ENCODE measurements around the gene FAXC.

The FAXC gene

GRCh38 chr6:99250476-99250875, 99.0 kb downstream of the FAXC start:
- H3K4me3 ChIP-seq (ENCODE audit: low read depth, low read length), result no peak overlapping the region
- no peak for TF ChIP-seq POLR2A (IDR thresholded peaks at IDR 0.05; ENCODE audit: extremely low read depth, insufficient read length)
- DNase-seq (ENCODE audit: low read depth), result no peak

DNA sequence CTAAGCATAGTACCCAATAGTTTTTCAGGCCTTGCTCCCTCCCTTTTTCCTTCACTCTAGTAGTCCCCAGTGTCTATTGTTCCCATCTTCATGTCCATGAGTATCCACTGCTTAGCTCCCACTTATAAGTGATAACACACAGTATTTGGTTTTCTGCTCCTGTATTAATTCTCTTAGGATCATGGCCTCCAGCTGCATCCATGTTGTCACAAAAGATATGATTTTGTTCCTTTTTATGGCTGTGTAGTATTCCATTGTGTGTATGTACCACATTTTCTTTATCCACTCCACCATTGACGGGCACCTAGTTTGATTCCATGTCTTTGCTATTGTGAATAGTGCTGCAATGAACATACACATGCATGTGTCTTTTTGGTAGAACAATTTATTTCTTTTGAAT, 102.9 kb downstream of the FAXC start:
- no peak for DNase-seq (ENCODE audit: low read depth)
- TF ChIP-seq, protein P1, sequence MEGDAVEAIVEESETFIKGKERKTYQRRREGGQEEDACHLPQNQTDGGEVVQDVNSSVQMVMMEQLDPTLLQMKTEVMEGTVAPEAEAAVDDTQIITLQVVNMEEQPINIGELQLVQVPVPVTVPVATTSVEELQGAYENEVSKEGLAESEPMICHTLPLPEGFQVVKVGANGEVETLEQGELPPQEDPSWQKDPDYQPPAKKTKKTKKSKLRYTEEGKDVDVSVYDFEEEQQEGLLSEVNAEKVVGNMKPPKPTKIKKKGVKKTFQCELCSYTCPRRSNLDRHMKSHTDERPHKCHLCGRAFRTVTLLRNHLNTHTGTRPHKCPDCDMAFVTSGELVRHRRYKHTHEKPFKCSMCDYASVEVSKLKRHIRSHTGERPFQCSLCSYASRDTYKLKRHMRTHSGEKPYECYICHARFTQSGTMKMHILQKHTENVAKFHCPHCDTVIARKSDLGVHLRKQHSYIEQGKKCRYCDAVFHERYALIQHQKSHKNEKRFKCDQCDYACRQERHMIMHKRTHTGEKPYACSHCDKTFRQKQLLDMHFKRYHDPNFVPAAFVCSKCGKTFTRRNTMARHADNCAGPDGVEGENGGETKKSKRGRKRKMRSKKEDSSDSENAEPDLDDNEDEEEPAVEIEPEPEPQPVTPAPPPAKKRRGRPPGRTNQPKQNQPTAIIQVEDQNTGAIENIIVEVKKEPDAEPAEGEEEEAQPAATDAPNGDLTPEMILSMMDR (IDR thresholded peaks at IDR 0.05; ENCODE audit: low read depth, low read length), result no peak
- TF ChIP-seq MYC (IDR thresholded peaks at IDR 0.05; ENCODE audit: low read depth, low read length) (no peak), POLR2A (IDR thresholded peaks at IDR 0.05; ENCODE audit: extremely low read depth, insufficient read length) (no peak)
- TF ChIP-seq, protein P2, sequence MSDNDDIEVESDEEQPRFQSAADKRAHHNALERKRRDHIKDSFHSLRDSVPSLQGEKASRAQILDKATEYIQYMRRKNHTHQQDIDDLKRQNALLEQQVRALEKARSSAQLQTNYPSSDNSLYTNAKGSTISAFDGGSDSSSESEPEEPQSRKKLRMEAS (IDR thresholded peaks at IDR 0.05; ENCODE audit: low read depth, low read length), result no peak
- no peak overlapping the region for H3K4me3 ChIP-seq (ENCODE audit: low read depth, low read length)

- DNase-seq (ENCODE audit: low read depth), result peak; percentile 40
- TF ChIP-seq, protein P2 (IDR thresholded peaks at IDR 0.05; ENCODE audit: low read depth, low read length), result no peak
- TF ChIP-seq, protein P1 (IDR thresholded peaks at IDR 0.05; ENCODE audit: low read depth, low read length), result peak; percentile 30
- H3K4me3 ChIP-seq (ENCODE audit: low read depth, low read length), result no peak overlapping the region
Observed at GRCh38 chr6:99241905-99242534, 107.5 kb downstream of the FAXC start.

- H3K4me3 ChIP-seq (ENCODE audit: low read depth, low read length), result no peak overlapping the region
- no peak for DNase-seq (ENCODE audit: low read depth)
- TF ChIP-seq POLR2A (IDR thresholded peaks at IDR 0.05; ENCODE audit: extremely low read depth, insufficient read length) (no peak), MYC (IDR thresholded peaks at IDR 0.05; ENCODE audit: low read depth, low read length) (no peak)
- TF ChIP-seq, protein P2 (IDR thresholded peaks at IDR 0.05; ENCODE audit: low read depth, low read length), result no peak
- TF ChIP-seq, protein P1 (IDR thresholded peaks at IDR 0.05; ENCODE audit: low read depth, low read length), result no peak
Observed at GRCh38 chr6:99236010-99236409, 113.5 kb downstream of the FAXC start.

DNA sequence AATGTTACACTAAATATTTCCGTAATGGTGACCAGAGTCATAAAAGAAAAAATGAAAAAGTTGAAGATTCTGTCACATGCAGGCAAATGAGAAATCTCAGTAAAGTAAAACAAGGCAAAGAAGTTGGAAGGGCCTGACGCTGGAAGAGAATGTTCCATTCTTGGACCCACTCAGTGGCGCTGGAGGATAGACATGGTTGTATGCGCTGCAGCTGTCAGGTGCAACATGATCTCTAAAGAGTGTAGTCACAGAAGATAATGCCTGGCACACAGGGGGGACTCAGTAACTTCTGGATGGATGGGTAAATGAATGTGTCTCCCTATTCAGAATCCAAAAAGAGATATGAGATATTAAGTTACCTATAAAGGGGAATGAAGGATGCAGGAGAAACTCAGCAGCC, 116.3 kb downstream of the FAXC start:
- no peak for DNase-seq (ENCODE audit: low read depth)
- no peak overlapping the region for H3K4me3 ChIP-seq (ENCODE audit: low read depth, low read length)
- TF ChIP-seq, protein P1 (IDR thresholded peaks at IDR 0.05; ENCODE audit: low read depth, low read length), result no peak
- TF ChIP-seq MYC (IDR thresholded peaks at IDR 0.05; ENCODE audit: low read depth, low read length) (no peak), POLR2A (IDR thresholded peaks at IDR 0.05; ENCODE audit: extremely low read depth, insufficient read length) (no peak)
- TF ChIP-seq, protein P2 (IDR thresholded peaks at IDR 0.05; ENCODE audit: low read depth, low read length), result no peak

- TF ChIP-seq, protein P1 (IDR thresholded peaks at IDR 0.05; ENCODE audit: low read depth, low read length), result no peak
- no peak for TF ChIP-seq MYC (IDR thresholded peaks at IDR 0.05; ENCODE audit: low read depth, low read length)
- TF ChIP-seq, protein P2 (IDR thresholded peaks at IDR 0.05; ENCODE audit: low read depth, low read length), result no peak
- H3K4me3 ChIP-seq (ENCODE audit: low read depth, low read length), result no peak overlapping the region
- no peak for DNase-seq (ENCODE audit: low read depth)
Observed at GRCh38 chr6:99232056-99232455, 117.4 kb downstream of the FAXC start.
